GM18507 (cell line): Measurements from ENCODE around the gene MSLN.
"Not testable (repeated sequence)": the region's sequence is repeated elsewhere in the genome, so short reads cannot be mapped to it uniquely, and the experiment has no call there.

Experiments
- DNase-seq: peaks from one replicate; pipeline ENCODE4 v3.0.0; 2011; ENCODE audit warnings: low read depth; ENCODE audit not compliant: insufficient read length; ENCODE audit errors: extremely low spot score
- FAIRE-seq: peaks from 2 replicates; lab custom pipeline; 2011; peaks lifted over from hg19 to GRCh38; lab: Jason Lieb, UNC

The MSLN gene

DNA sequence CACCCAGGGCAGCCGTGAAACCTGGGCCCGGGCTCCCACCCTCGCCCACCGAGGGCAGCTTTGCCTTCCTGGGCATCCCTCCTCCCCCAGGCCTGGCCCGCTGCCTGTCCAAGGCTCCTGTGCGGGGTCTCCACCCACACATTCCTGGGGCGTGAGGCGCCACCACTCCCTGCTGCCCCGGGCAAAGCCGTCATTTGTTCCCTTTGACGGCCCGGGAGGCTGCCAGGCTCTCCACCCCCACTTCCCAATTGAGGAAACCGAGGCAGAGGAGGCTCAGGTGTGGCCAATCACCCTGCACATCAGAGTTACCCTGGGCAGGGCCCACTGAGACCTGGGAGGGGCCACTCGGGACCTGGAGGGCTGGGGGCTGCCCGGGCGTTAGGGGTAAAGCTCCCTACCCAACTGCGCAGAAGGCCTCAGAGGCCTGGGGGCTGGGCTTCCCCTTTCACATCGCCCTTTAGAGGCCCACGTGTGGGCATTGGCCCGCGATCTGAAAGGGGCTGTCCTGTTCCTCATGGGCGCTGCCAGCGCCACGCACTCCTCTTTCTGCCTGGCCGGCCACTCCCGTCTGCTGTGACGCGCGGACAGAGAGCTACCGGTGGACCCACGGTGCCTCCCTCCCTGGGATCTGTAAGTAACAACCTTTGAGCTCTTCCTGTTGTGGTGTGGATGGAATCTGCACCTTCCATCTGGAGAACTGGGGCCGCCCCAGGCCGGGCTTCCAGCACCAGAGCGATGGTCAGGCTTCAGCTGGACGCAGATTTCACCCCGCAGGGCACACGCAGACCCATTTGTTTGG, at the start of gene MSLN:
TSS of gene MSLN (plus strand) at position 190 of the 799 bp plus-strand sequence. CDS start 1,947 bp downstream, outside the sequence.
- DNase-seq: no peak
- no peak for FAIRE-seq

DNA sequence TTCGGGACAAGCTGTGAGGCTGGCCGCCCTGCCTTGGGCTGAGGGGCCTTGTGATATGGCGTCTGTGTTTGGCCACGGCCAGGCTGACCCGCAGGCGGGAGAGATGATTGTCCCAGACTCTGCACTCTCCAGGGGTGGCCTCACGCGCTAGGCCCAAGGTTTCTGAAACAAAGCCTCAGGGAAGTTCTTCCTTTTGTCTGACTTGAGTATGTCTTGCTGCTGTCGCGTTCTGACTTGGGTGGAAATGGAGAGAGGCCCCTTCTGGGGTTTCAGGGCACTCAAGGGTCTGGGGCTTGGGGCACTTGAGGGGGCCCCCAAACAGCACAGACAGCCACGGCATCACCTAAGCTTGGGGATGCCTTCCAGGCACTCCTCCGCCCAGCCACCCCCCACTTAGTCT, 49.5 kb upstream of the MSLN start:
- DNase-seq: no peak
- FAIRE-seq: no peak

DNA sequence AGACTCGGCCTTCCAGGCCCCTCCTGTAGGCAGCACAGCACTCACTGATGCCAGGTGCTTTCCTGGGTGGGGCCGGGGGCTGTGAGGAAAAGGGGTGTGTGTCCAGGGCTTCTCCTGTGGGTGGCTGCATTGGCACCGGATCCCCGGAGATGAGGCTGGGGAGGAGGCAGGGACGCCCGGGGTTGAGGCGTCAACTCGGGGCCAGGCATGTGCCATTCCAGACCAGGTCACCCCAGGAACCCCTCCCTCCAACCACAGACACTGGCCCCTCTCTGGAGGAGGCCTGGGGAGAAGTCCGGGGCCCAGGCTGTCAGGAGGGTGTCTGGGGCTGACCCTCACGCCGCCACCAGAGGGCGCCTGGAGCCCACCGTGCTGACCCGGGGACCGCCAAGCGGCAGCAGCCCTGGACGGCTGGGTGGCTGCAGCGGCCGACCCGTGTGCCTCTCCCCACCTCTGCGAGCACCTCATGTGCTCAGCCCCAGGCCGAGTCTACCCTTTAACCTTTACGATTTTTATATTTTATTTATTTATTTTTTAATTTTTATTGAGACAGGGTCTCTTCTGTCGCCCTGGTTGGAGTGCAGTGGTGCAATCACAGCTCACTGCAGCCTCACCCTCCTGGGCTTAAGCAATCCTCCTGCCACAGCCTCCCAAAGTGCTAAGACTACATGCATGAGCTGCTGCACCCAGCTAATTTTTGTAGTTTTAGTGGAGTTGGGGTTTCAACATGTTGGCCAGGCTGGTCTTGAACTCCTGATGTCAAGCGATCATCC, 48.8 kb upstream of the MSLN start:
- FAIRE-seq (peak; percentile 76), DNase-seq (peak; percentile 76)

DNA sequence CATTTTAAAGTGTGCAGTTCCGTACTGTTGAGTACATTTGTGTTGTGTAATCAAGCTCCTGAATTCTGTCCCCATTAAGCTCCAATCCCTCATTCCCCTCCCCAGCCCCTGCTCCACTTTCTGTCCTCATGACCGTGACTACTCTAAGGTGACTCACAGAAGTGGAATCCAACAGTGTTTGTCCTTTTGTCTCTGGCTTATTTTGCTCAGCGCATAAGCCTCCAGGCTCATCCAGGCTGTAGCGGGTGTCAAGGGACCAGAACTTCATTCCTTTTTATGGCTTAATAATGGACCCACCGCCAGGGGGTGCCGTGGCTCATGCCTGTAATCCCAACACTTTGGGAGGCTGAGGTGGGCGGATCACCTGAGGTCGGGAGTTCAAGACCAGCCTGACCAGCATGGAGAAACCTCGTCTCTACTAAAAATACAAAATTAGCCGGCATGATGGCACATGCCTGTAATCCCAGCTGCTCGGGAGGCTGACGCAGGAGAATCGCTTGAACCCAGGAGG, 47.7 kb upstream of the MSLN start:
- not testable (repeated sequence) for DNase-seq, FAIRE-seq

DNA sequence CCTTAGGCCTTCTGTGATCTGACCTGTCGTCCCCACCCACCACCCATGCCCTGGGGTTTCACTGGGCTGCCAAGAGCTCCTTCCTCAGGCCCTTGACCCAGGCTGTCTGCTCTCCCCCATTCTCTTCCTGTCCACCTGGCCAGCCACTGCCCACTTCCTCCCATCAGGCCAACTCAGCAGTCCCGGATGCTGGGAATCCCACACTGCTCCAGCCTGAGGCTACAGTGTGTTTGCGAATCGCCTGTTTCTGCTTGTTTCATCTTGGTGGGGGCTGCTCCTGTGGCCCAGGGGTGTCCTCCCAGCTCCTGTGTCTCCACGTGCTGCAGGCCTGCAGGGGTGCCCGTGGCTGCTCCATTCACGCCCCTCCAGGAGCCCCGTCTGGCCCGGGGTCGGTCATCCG, 46.5 kb upstream of the MSLN start:
- FAIRE-seq: no peak
- DNase-seq: no peak

DNA sequence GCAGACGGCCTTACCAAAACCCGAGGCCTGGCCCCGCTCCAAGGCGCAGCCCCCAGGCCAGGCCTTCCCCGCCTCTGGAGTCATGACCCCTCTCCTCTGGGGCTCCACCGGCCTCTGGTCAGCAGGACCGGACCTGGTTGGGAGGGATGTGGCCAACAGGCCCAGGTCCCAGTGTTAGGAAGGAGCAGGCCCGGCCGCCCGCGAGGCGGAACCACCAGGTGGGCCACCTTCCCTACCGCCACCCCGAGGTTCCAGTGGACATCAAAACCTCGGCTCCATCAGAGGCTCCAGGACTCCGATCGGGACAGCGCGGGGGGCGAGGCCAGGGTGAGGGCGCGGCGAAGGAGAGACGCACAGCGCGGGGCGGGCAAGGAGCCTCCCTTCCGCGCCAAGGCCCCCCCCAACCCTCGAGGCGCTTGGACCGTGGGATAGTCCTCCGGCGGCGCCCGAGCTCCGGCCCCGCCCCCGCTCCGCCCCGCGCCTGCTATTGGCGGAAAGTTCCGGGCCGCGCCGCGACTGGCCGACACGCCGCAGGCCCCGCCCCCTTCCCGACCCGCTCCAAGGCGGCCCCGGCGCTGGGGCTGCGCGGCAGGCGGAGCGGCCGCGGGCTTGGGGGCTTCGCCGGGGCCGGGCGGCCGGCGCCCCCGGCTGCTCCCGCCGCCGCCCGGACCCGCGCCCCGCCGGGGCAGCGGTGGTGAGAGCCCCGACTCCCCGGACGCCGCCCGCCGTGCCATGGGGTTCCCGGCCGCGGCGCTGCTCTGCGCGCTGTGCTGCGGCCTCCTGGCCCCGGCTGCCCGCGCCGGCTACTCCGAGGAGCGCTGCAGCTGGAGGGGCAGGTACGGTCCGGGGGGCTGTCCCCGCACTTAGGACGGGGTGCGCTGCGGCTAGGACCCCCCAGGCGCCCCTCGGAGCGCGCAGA, 45.7 kb upstream of the MSLN start, which contains the start of gene METRN:
TSS of gene METRN (plus strand) at position 561 of the 919 bp plus-strand sequence. CDS start at position 733, 172 bp downstream.
- peak; percentile 83 for DNase-seq
- FAIRE-seq: peak; percentile 33

DNA sequence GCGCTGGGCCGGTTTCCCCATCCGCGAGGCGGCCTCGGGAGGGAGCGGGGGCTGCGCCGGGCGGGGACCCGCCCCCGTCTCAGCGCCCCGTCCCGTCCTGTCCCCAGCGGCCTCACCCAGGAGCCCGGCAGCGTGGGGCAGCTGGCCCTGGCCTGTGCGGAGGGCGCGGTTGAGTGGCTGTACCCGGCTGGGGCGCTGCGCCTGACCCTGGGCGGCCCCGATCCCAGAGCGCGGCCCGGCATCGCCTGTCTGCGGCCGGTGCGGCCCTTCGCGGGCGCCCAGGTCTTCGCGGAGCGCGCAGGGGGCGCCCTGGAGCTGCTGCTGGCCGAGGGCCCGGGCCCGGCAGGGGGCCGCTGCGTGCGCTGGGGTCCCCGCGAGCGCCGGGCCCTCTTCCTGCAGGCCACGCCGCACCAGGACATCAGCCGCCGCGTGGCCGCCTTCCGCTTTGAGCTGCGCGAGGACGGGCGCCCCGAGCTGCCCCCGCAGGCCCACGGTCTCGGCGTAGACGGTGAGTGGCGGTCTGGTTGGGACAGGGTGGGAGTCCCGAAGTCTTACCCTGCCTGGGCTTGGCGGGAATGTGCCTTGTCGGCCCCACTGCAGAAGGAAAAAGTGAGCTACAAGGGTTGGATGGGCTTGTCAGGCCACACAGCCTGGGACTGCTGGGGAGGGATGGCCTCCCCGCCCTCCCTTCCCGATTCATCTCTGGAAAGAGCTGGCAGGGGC, 44.9 kb upstream of the MSLN start:
- FAIRE-seq (no peak), DNase-seq (no peak)

DNA sequence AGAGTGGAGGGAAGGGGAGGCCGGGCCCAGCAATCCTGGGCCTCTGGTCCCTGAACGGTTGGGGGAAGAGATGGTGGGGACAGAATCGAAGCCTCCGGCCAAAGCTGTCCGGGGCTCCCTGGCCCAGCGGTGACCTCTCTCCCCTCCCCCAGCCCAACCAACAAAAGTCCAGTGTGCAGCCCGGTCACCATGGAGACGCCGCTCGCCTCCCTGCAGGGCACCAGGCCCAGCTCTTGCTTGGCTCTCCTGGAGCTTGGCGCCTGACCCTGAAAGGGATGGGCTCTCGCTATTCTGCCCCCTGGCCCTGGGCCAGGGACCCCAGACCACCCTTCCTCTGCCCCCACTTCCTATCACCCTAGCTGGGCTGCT, 44.4 kb upstream of the MSLN start:
- DNase-seq (no peak), FAIRE-seq (no peak)

DNA sequence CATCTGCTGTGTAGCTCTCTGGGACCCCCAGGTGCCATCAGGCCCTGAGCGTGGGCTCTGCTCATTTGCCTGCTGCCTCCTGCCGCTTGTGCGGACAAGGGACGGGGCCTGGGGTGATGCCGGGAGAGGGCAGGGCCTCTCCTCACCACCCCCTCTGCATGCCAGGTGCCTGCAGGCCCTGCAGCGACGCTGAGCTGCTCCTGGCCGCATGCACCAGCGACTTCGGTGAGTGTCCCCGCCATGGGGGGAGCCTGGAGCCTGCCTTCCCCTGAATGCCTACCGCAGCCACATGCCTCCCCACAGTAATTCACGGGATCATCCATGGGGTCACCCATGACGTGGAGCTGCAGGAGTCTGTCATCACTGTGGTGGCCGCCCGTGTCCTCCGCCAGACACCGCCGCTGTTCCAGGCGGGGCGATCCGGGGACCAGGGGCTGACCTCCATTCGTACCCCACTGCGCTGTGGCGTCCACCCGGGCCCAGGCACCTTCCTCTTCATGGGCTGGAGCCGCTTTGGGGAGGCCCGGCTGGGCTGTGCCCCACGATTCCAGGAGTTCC, 43.7 kb upstream of the MSLN start:
- FAIRE-seq (no peak), DNase-seq (no peak)

DNA sequence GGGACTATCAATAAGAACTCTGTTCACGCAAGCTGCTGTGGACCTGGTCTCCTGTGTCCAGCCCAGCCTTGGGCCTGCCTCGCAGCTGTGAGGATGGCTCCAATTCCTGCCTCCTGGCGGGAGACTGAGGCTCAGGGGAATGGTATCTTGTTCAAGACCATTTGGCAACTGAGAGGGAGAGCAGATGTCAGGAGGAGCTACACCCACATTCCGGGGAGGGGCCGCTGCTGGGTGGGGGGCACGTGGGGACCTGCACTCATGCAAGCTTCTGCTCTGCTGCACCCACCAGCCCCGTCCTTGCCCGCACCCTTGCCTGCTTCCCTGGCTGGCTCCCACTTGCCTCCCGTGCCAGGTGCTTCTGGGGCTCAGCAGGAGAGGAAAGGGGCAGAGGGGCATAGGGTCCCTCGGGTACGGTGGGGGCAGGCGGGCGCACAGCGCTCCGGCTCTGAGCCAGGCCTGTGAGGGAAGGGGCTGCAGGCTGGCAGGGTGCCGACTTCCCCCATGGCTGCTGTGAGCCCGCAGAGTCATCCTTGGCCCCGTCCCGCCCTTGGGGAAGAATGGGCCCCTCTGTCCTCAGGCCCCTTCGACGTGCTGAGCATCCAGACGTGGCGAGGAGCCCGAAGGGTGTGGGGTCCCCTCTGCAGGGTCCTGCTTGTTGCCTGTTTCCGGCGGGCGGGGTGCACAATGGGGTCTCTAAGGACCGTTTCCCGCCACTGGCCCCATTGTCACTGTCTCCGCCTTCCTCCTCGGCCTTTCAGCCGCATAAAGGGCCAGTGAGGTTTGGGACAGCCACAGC, 42.9 kb upstream of the MSLN start:
- no peak for FAIRE-seq
- DNase-seq: no peak

DNA sequence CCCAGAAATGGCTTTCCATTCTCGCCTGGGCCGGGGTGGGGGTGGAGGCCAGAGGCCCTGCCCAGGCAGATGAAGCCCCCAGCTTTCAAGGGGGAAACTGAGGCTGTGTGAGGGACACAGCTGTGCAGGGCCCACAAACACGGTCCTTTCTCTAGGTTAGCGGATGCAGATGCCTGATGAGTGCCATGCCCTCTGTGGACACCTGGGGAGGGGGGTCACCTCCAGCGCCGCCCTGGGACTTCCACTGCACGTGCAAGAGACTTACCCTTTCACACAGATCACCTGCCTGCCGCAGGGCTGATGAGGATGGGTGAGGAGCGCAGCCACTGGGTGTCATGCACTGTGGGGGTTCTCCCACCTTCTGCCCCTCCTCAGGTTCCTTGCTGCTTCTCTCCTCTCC, 42.1 kb upstream of the MSLN start:
- FAIRE-seq (no peak), DNase-seq (no peak)

DNA sequence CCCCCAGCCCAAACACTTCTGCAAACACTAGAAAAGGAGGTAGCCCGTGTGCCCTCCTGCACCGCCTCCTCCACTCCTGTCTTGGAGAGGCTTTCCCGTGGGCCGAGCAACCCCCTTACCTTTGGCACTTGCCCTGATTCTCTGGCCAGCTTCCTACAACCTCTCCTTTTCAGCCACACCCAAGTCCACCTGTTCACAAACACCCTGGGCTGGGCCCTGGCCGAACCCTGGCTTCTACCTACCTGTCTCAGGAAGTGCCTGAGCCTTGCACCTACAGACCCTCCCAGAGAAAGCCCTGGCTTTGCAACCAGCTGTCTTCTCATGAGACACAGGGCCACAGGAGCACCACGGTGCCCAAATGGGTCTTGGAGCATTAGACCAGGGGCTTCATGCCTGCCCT, 41.6 kb upstream of the MSLN start:
- DNase-seq: no peak
- no peak for FAIRE-seq

DNA sequence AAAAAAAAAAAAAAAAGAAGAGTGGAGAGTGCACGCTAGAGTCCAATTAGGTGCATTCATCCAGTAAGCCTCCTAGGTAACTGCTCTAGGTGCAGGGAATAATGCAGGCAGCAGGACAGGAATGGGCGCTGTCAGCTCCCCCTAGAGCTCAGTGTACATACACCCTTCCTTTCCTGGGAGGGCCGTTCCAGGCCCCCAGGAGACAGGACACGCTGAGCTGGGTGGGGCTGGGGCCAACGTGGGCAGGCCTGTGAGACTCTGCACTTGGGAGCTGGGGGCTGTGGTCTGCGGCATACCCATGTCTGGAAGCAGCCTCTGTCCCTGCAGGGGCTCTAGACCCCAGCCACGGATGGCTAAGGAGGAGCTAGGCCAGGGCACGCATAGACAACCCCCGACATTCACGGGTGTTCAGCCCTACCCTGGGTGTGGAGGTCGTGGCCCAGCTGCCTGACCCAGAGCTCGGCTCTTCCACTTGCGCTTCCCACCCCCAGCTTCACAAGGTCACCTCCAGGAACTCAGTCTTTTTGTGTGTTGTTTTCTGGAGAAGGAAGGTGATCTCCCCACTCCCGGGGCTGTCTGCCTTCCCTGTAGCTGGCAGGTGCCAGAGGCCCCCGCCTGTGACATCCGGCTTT, 40.6 kb upstream of the MSLN start:
- DNase-seq (no peak), FAIRE-seq (peak; percentile 51)

DNA sequence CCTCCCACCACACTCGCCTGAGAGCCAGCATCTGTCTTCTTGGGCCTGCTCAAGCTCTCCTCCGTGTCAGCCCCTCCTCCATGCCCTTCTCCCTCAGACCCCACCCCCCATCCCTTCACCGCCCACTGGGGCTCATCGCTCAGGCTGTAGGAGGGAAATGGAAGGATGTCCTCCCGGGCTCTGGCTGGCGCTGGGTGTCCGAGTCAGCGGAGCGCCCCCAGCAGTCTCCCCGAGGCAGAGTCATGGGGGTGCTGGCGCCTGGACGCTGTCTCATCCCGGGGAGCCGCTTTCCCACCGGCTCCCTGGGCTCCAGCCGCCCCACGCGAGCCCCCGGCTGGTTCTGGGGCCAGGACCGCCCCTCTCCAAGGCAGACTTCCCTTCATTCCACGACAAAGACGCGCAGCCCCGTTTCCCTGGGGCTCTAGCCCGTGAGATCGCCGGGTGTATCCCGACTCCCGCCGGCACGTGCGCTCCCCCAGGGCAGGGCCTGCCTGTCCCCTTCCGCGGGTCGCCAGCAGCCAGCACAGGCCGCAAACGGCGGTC, 40.0 kb upstream of the MSLN start:
- DNase-seq (no peak), FAIRE-seq (peak; percentile 86)

DNA sequence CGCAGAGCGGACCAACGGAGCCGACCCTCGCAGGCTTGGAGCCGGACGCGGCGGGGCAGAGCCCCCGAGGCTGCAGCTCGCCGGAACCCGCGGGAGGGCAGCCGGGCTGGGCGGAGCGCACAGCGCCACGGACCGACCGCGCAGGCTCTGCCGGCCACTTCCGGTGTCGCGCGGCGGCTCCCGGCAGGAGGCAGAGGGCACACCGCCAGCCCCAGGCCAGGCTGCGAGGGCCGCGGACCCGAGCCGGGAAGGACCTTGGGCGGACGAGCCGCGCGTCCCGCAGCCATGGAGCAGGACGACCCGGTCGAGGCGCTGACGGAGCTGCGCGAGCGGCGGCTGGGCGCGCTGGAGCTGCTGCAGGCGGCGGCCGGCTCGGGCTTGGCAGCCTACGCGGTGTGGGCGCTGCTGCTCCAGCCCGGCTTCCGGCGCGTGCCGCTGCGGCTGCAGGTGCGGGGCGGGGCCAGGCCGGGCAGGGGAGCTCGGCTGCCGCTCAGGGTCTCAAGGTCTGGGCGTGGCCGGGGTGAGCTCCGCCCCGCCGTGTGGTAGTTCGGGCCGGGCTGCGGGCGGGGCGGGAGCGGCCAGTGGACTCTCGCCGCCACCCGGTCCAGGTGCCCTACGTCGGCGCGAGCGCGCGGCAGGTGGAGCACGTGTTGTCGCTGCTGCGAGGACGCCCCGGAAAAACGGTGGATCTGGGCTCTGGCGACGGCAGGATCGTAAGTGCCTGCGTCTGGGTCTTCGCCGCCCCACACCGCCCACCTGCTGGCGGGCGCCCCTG, 39.4 kb upstream of the MSLN start, which contains the start of gene ANTKMT:
TSS of gene ANTKMT (plus strand) at position 157 of the 775 bp plus-strand sequence. CDS start at position 286, 129 bp downstream.
- FAIRE-seq: peak; percentile 86

DNA sequence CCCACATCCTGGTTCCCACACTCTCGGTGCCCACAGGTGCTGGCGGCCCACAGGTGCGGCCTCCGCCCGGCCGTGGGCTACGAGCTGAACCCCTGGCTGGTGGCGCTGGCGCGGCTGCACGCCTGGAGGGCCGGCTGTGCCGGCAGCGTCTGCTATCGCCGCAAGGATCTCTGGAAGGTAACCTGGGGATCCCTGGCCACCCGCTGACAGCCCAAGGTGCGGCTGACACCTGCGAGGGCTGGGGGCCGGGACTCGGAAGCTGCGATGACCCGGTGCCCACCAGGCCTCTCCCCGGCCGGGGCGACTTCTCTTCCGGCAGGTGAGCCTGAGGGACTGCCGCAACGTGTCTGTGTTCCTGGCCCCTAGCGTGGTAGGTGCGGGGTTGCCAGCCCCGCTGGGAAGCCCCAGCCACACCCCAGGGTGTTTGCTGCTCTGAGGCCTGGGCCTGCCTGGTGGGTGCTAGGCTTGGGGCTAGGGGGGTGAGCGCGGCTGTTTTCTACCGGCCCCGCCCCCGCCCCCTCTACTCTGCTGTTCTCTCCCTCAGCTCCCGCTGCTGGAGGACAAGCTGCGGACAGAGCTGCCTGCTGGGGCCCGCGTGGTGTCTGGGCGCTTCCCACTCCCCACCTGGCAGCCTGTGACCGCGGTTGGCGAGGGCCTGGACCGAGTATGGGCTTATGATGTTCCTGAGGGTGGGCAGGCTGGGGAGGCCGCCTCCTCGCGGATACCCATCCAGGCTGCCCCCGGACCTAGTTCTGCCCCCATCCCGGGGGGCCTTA, 38.6 kb upstream of the MSLN start:
- DNase-seq (no peak), FAIRE-seq (no peak)

More for the DNA sequence above, 39.4 kb upstream of the MSLN start, which contains the start of gene ANTKMT:
- peak; percentile 85 for DNase-seq
